Measurements from ENCODE around the gene CCDC180. TPM values are rescaled to one million over a fixed set of nuclear protein-coding genes. Genes with fewer than 3 reads are reported as not detected.

Gene CCDC180
- total RNA-seq, 2 experiments from 2014 or later = 0.13 to 1.2 TPM

DNA sequence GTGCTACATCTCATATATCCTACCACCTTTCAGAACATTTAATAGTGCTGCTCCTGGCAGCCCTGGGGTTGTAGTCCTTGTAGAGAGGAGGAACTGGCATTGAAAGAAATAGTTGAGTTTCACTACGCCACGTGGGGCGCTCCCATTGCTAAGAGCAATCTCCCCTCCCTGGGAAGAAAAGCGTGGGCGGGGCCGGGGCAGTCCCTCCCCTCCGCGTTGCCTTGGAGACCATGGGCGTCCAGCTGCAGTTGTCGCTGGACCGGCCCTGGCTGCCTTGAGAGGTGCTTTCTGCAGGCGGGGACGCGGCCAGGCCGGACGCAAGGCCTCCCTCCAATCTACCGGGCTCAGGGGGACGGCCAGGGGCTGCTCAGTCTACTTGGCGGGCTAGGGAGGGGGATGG is 368 bp upstream of the CCDC180 start:
- H3K4me1 ChIP-seq (ENCODE audit: insufficient read depth, low read length, poor library complexity, severe bottlenecking) = no peaks in the 10 kb centered on the region
- no peak overlapping the region for H2AFZ ChIP-seq (ENCODE audit: low read length)
- DNase-seq (ENCODE audit: low spot score) = no peak
- H3K36me3 ChIP-seq (ENCODE audit: insufficient read depth, low read length) = no peaks in the 10 kb centered on the region
- H3K4me2 ChIP-seq (ENCODE audit: low read length) = no peak overlapping the region
- TF ChIP-seq, protein P1, sequence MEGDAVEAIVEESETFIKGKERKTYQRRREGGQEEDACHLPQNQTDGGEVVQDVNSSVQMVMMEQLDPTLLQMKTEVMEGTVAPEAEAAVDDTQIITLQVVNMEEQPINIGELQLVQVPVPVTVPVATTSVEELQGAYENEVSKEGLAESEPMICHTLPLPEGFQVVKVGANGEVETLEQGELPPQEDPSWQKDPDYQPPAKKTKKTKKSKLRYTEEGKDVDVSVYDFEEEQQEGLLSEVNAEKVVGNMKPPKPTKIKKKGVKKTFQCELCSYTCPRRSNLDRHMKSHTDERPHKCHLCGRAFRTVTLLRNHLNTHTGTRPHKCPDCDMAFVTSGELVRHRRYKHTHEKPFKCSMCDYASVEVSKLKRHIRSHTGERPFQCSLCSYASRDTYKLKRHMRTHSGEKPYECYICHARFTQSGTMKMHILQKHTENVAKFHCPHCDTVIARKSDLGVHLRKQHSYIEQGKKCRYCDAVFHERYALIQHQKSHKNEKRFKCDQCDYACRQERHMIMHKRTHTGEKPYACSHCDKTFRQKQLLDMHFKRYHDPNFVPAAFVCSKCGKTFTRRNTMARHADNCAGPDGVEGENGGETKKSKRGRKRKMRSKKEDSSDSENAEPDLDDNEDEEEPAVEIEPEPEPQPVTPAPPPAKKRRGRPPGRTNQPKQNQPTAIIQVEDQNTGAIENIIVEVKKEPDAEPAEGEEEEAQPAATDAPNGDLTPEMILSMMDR (conservative IDR thresholded peaks at IDR 0.05; ENCODE audit: low read length) = no peak
- no peak for TF ChIP-seq EZH2phosphoT487 (IDR thresholded peaks at IDR 0.05; ENCODE audit: borderline replicate concordance, low read depth, low read length)
- intact Hi-C loops (cut with micrococcal nuclease; ENCODE audit: unreplicated experiment) = no loop called here
- no peaks in the 10 kb centered on the region for H4K20me1 ChIP-seq (ENCODE audit: insufficient read depth, low read length)
- POLR2A ChIA-PET = no interaction called here
- CTCF ChIA-PET (ENCODE audit: unreplicated experiment) = no interaction called here
- no peaks in the 10 kb centered on the region for H3K9me3 ChIP-seq (ENCODE audit: low read length)
- no TSS peak for BruUV-seq (replicated peaks)
- no peak overlapping the region for H3K4me3 ChIP-seq (ENCODE audit: low read depth, low read length, poor library complexity, severe bottlenecking)
- no peaks in the 10 kb centered on the region for H3K79me2 ChIP-seq (ENCODE audit: insufficient read depth, low read depth, low read length)
- no peaks in the 10 kb centered on the region for H3K9me2 ChIP-seq (ENCODE audit: insufficient read depth, low read length)
- no peak overlapping the region for H3K27ac ChIP-seq (ENCODE audit: low read depth, low read length, poor library complexity, severe bottlenecking)

DNA sequence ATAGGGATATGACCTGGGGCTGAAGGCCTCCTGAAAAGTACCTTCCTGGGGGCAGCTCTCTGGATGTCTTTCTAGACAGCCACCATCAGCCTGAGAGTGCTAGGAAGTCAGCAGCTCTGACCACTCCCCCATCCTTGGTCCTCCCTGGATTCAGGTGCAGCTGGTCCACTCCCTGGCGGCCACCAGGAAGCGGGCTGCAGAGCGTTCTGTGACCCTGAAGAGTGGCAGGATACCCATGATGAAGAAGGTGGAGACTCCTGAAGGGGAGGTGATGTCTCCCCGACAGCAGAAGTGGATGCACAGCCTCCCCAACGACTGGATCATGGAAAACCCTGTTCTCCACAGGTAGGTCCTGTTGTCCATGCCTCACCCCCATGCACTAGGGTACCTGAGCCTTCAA is 1.8 kb downstream of the CCDC180 start:
- Histone ChIP-seq H3K4me1 (ENCODE audit: insufficient read depth, low read length, poor library complexity, severe bottlenecking) (no peaks in the 10 kb centered on the region), H3K4me2 (ENCODE audit: low read length) (no peak overlapping the region), H3K36me3 (ENCODE audit: insufficient read depth, low read length) (no peaks in the 10 kb centered on the region), H3K4me3 (ENCODE audit: low read depth, low read length, poor library complexity, severe bottlenecking) (no peak overlapping the region), H3K79me2 (ENCODE audit: insufficient read depth, low read depth, low read length) (no peaks in the 10 kb centered on the region), H3K9me3 (ENCODE audit: low read length) (no peaks in the 10 kb centered on the region), H2AFZ (ENCODE audit: low read length) (no peak overlapping the region), H3K9me2 (ENCODE audit: insufficient read depth, low read length) (no peaks in the 10 kb centered on the region), H4K20me1 (ENCODE audit: insufficient read depth, low read length) (no peaks in the 10 kb centered on the region), H3K27ac (ENCODE audit: low read depth, low read length, poor library complexity, severe bottlenecking) (no peak overlapping the region)
- intact Hi-C loops (cut with micrococcal nuclease; ENCODE audit: unreplicated experiment) = no loop called here
- POLR2A ChIA-PET = no interaction called here
- no peak for DNase-seq (ENCODE audit: low spot score)
- TF ChIP-seq, protein P1 (conservative IDR thresholded peaks at IDR 0.05; ENCODE audit: low read length) = no peak
- no peak for TF ChIP-seq EZH2phosphoT487 (IDR thresholded peaks at IDR 0.05; ENCODE audit: borderline replicate concordance, low read depth, low read length)
- BruUV-seq (replicated peaks) = no TSS peak
- CTCF ChIA-PET (ENCODE audit: unreplicated experiment) = no interaction called here

DNA sequence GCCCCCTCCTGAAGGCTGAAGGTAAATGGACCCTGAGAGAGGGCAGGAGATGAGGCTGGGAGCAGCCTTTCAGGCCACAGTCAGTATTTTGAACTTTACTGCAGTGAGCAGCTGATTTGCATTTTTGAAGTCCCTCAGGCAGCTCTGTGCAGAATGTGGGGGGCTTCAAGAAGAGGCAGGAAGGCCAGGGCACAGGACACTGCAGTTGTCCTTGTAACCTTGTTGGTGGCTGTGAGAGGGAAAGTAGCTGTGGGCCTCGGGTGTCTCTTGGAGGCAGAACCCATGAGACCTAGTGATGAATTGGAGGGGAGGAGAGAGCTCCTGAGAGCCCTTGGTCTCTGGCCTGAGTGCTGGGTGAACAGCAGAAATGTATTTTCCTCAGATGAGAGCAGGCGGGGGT is 2.6 kb downstream of the CCDC180 start:
- Histone ChIP-seq H3K4me3 (ENCODE audit: low read depth, low read length, poor library complexity, severe bottlenecking) (no peak overlapping the region), H3K9me2 (ENCODE audit: insufficient read depth, low read length) (no peaks in the 10 kb centered on the region), H2AFZ (ENCODE audit: low read length) (no peak overlapping the region), H3K79me2 (ENCODE audit: insufficient read depth, low read depth, low read length) (no peaks in the 10 kb centered on the region), H3K27ac (ENCODE audit: low read depth, low read length, poor library complexity, severe bottlenecking) (no peak overlapping the region), H3K4me1 (ENCODE audit: insufficient read depth, low read length, poor library complexity, severe bottlenecking) (no peaks in the 10 kb centered on the region), H3K4me2 (ENCODE audit: low read length) (no peak overlapping the region), H4K20me1 (ENCODE audit: insufficient read depth, low read length) (no peaks in the 10 kb centered on the region), H3K9me3 (ENCODE audit: low read length) (no peaks in the 10 kb centered on the region), H3K36me3 (ENCODE audit: insufficient read depth, low read length) (no peaks in the 10 kb centered on the region)
- no TSS peak for BruUV-seq (replicated peaks)
- POLR2A ChIA-PET = no interaction called here
- no peak for DNase-seq (ENCODE audit: low spot score)
- CTCF ChIA-PET (ENCODE audit: unreplicated experiment) = interaction anchor here (1.1 kb wide), 1 partner anchor 18 kb away, joined by 3 read pairs; no protein-coding TSS in a partner anchor
- TF ChIP-seq, protein P1 (conservative IDR thresholded peaks at IDR 0.05; ENCODE audit: low read length) = no peak
- no peak for TF ChIP-seq EZH2phosphoT487 (IDR thresholded peaks at IDR 0.05; ENCODE audit: borderline replicate concordance, low read depth, low read length)
- intact Hi-C loops (cut with micrococcal nuclease; ENCODE audit: unreplicated experiment) = no loop called here

All from OCI-LY7 (cell line).